ENCODE results near the gene RFPL4AL1. TPM values are rescaled to one million over a fixed set of nuclear protein-coding genes. Genes with fewer than 3 reads are reported as not detected.
"Not testable (repeated sequence)": the region's sequence is repeated elsewhere in the genome, so short reads cannot be mapped to it uniquely, and the experiment has no call there.

Gene RFPL4AL1
- polyA plus RNA-seq (2013, experiment 1 of 2): not detected
- polyA plus RNA-seq (2013, experiment 2 of 2): not detected

GRCh38 chr19:55768818-55769217 is at the start of gene RFPL4AL1:
RFPL4AL1 (plus strand) TSS chr19:55769118; CDS start chr19:55771805, 2,687 bp downstream.
- H3K56ac ChIP-seq (ENCODE audit: low read length); H3K4me1 ChIP-seq (ENCODE audit: control insufficient read depth, low read depth, low read length); H4K5ac ChIP-seq (ENCODE audit: low read length); H4K8ac ChIP-seq (ENCODE audit: low read depth, low read length); H2AK5ac ChIP-seq (ENCODE audit: low read length); H2BK5ac ChIP-seq (ENCODE audit: low read length); H3K79me2 ChIP-seq (ENCODE audit: control insufficient read depth, insufficient read depth, low read length); H3K36me3 ChIP-seq (ENCODE audit: control insufficient read depth, insufficient read depth, low read length); H3K4me3 ChIP-seq (ENCODE audit: low read length); H3K23ac ChIP-seq (ENCODE audit: low read length); H3K4ac ChIP-seq (ENCODE audit: low read depth, low read length); H3K9ac ChIP-seq (ENCODE audit: low read length); H3K79me1 ChIP-seq (ENCODE audit: low read length); H2BK15ac ChIP-seq (replicated peaks; ENCODE audit: low read depth); H3K27me3 ChIP-seq (ENCODE audit: insufficient read depth, low read length, poor library complexity); H3K27ac ChIP-seq (ENCODE audit: low read depth, low read length); H3K4me2 ChIP-seq (ENCODE audit: low read length); H2BK120ac ChIP-seq (ENCODE audit: low read depth, low read length); H3K18ac ChIP-seq (ENCODE audit: low read length); DNase-seq: not testable (repeated sequence)
- WGBS (ENCODE audit: extremely low coverage, insufficient coverage, low lambda C conversion rate): no CpG with 5 or more reads among the region's 6 CpGs

GRCh38 chr19:55720214-55720746 is 48.6 kb upstream of the RFPL4AL1 start:
- Histone ChIP-seq H2BK15ac (replicated peaks; ENCODE audit: low read depth) (no peak overlapping the region), H3K56ac (ENCODE audit: low read length) (no peak overlapping the region), H3K36me3 (ENCODE audit: control insufficient read depth, insufficient read depth, low read length) (no peaks in the 10 kb centered on the region), H3K27me3 (ENCODE audit: insufficient read depth, low read length, poor library complexity) (no peaks in the 10 kb centered on the region), H3K4ac (ENCODE audit: low read depth, low read length) (no peak overlapping the region), H2BK5ac (ENCODE audit: low read length) (no peak overlapping the region), H3K23ac (ENCODE audit: low read length) (no peak overlapping the region), H3K9ac (ENCODE audit: low read length) (no peak overlapping the region), H3K4me2 (ENCODE audit: low read length) (no peak overlapping the region), H2BK120ac (ENCODE audit: low read depth, low read length) (no peak overlapping the region), H2AK5ac (ENCODE audit: low read length) (no peak overlapping the region), H3K4me3 (ENCODE audit: low read length) (no peak overlapping the region), H4K5ac (ENCODE audit: low read length) (no peak overlapping the region), H3K18ac (ENCODE audit: low read length) (no peak overlapping the region), H3K27ac (ENCODE audit: low read depth, low read length) (no peak overlapping the region), H4K8ac (ENCODE audit: low read depth, low read length) (no peak overlapping the region), H3K4me1 (ENCODE audit: control insufficient read depth, low read depth, low read length) (no peaks in the 10 kb centered on the region), H3K79me2 (ENCODE audit: control insufficient read depth, insufficient read depth, low read length) (no peaks in the 10 kb centered on the region), H3K79me1 (ENCODE audit: low read length) (no peaks in the 10 kb centered on the region)
- WGBS (ENCODE audit: extremely low coverage, insufficient coverage, low lambda C conversion rate): no CpG with 5 or more reads among the region's 5 CpGs
- DNase-seq: no peak

DNA sequence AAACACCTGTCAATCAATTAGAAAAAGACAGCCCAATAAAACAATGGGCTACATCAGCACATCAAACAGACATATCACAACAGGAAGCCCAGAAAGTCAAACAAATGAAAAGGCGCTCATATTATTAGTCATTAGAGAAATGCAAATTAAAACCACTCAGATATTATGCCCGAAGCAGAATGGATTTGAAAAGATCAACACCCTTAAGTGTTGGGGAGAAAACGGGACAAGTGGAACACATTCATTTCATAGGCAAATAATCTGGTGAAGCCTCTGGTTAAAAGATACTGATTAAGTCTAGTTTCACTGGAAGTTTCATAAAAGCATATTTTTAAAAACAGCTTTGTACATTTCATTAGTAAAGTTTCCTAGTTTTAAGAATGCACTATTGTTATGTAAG is 48.1 kb upstream of the RFPL4AL1 start:
- Histone ChIP-seq H3K79me2 (ENCODE audit: control insufficient read depth, insufficient read depth, low read length) (no peaks in the 10 kb centered on the region), H3K27ac (ENCODE audit: low read depth, low read length) (no peak overlapping the region), H3K18ac (ENCODE audit: low read length) (no peak overlapping the region), H3K23ac (ENCODE audit: low read length) (no peak overlapping the region), H2BK5ac (ENCODE audit: low read length) (no peak overlapping the region), H3K9ac (ENCODE audit: low read length) (no peak overlapping the region), H2AK5ac (ENCODE audit: low read length) (no peak overlapping the region), H3K4me1 (ENCODE audit: control insufficient read depth, low read depth, low read length) (no peaks in the 10 kb centered on the region), H2BK120ac (ENCODE audit: low read depth, low read length) (no peak overlapping the region), H3K56ac (ENCODE audit: low read length) (no peak overlapping the region), H3K4ac (ENCODE audit: low read depth, low read length) (no peak overlapping the region), H3K79me1 (ENCODE audit: low read length) (no peaks in the 10 kb centered on the region), H3K36me3 (ENCODE audit: control insufficient read depth, insufficient read depth, low read length) (no peaks in the 10 kb centered on the region), H4K8ac (ENCODE audit: low read depth, low read length) (no peak overlapping the region), H4K5ac (ENCODE audit: low read length) (no peak overlapping the region), H3K4me2 (ENCODE audit: low read length) (no peak overlapping the region), H3K27me3 (ENCODE audit: insufficient read depth, low read length, poor library complexity) (no peaks in the 10 kb centered on the region), H2BK15ac (replicated peaks; ENCODE audit: low read depth) (no peak overlapping the region), H3K4me3 (ENCODE audit: low read length) (no peak overlapping the region)
- no peak for DNase-seq
- WGBS (ENCODE audit: extremely low coverage, insufficient coverage, low lambda C conversion rate): no CpG with 5 or more reads among the region's 3 CpGs

GRCh38 chr19:55723491-55723890 is 45.4 kb upstream of the RFPL4AL1 start:
- no peaks in the 10 kb centered on the region for H3K27me3 ChIP-seq (ENCODE audit: insufficient read depth, low read length, poor library complexity)
- H2BK15ac ChIP-seq (replicated peaks; ENCODE audit: low read depth): no peak overlapping the region
- WGBS (ENCODE audit: extremely low coverage, insufficient coverage, low lambda C conversion rate): no CpG with 5 or more reads among the region's 8 CpGs
- H3K4me2 ChIP-seq (ENCODE audit: low read length): no peak overlapping the region
- no peak overlapping the region for H2BK120ac ChIP-seq (ENCODE audit: low read depth, low read length)
- no peak overlapping the region for H3K4me3 ChIP-seq (ENCODE audit: low read length)
- H4K8ac ChIP-seq (ENCODE audit: low read depth, low read length): no peak overlapping the region
- H3K18ac ChIP-seq (ENCODE audit: low read length): no peak overlapping the region
- H3K36me3 ChIP-seq (ENCODE audit: control insufficient read depth, insufficient read depth, low read length): no peaks in the 10 kb centered on the region
- H3K4ac ChIP-seq (ENCODE audit: low read depth, low read length): no peak overlapping the region
- no peak overlapping the region for H3K23ac ChIP-seq (ENCODE audit: low read length)
- H2BK5ac ChIP-seq (ENCODE audit: low read length): no peak overlapping the region
- H3K9ac ChIP-seq (ENCODE audit: low read length): no peak overlapping the region
- no peaks in the 10 kb centered on the region for H3K79me2 ChIP-seq (ENCODE audit: control insufficient read depth, insufficient read depth, low read length)
- H3K4me1 ChIP-seq (ENCODE audit: control insufficient read depth, low read depth, low read length): no peaks in the 10 kb centered on the region
- H4K5ac ChIP-seq (ENCODE audit: low read length): no peak overlapping the region
- no peak for DNase-seq
- no peak overlapping the region for H2AK5ac ChIP-seq (ENCODE audit: low read length)
- no peak overlapping the region for H3K56ac ChIP-seq (ENCODE audit: low read length)
- H3K27ac ChIP-seq (ENCODE audit: low read depth, low read length): no peak overlapping the region
- no peaks in the 10 kb centered on the region for H3K79me1 ChIP-seq (ENCODE audit: low read length)

GRCh38 chr19:55730378-55730777 is 38.5 kb upstream of the RFPL4AL1 start:
- H3K36me3 ChIP-seq (ENCODE audit: control insufficient read depth, insufficient read depth, low read length); H3K4me3 ChIP-seq (ENCODE audit: low read length); H2BK5ac ChIP-seq (ENCODE audit: low read length); H3K27me3 ChIP-seq (ENCODE audit: insufficient read depth, low read length, poor library complexity); H2AK5ac ChIP-seq (ENCODE audit: low read length); H3K4me1 ChIP-seq (ENCODE audit: control insufficient read depth, low read depth, low read length); H3K18ac ChIP-seq (ENCODE audit: low read length); H3K23ac ChIP-seq (ENCODE audit: low read length); H2BK15ac ChIP-seq (replicated peaks; ENCODE audit: low read depth); H3K4me2 ChIP-seq (ENCODE audit: low read length); H3K4ac ChIP-seq (ENCODE audit: low read depth, low read length); H3K79me1 ChIP-seq (ENCODE audit: low read length); H3K56ac ChIP-seq (ENCODE audit: low read length); H3K27ac ChIP-seq (ENCODE audit: low read depth, low read length); DNase-seq; H4K8ac ChIP-seq (ENCODE audit: low read depth, low read length); H3K79me2 ChIP-seq (ENCODE audit: control insufficient read depth, insufficient read depth, low read length); H2BK120ac ChIP-seq (ENCODE audit: low read depth, low read length); H4K5ac ChIP-seq (ENCODE audit: low read length); H3K9ac ChIP-seq (ENCODE audit: low read length): not testable (repeated sequence)
- no CpG with 5 or more reads among the region's 2 CpGs for WGBS (ENCODE audit: extremely low coverage, insufficient coverage, low lambda C conversion rate)

GRCh38 chr19:55738302-55738701 is 30.6 kb upstream of the RFPL4AL1 start, which contains the start of gene NLRP9:
NLRP9 (minus strand) TSS chr19:55738402; CDS start chr19:55738374, 28 bp downstream.
- Histone ChIP-seq H2AK5ac (ENCODE audit: low read length) (no peak within 1 kb of the TSS), H3K27ac (ENCODE audit: low read depth, low read length) (no peak within 1 kb of the TSS), H2BK5ac (ENCODE audit: low read length) (no peak within 1 kb of the TSS), H3K36me3 (ENCODE audit: control insufficient read depth, insufficient read depth, low read length) (no peaks in the 10 kb centered on the region), H2BK15ac (replicated peaks; ENCODE audit: low read depth) (no peak within 1 kb of the TSS), H3K79me1 (ENCODE audit: low read length) (no peaks in the 10 kb centered on the region), H3K9ac (ENCODE audit: low read length) (no peak within 1 kb of the TSS), H3K4me1 (ENCODE audit: control insufficient read depth, low read depth, low read length) (no peaks in the 10 kb centered on the region), H3K27me3 (ENCODE audit: insufficient read depth, low read length, poor library complexity) (no peaks in the 10 kb centered on the region), H3K23ac (ENCODE audit: low read length) (no peak within 1 kb of the TSS), H3K79me2 (ENCODE audit: control insufficient read depth, insufficient read depth, low read length) (no peaks in the 10 kb centered on the region), H2BK120ac (ENCODE audit: low read depth, low read length) (no peak within 1 kb of the TSS), H4K5ac (ENCODE audit: low read length) (no peak within 1 kb of the TSS), H3K4ac (ENCODE audit: low read depth, low read length) (no peak within 1 kb of the TSS), H3K4me3 (ENCODE audit: low read length) (no peak within 1 kb of the TSS), H3K56ac (ENCODE audit: low read length) (no peak within 1 kb of the TSS), H3K18ac (ENCODE audit: low read length) (no peak within 1 kb of the TSS), H3K4me2 (ENCODE audit: low read length) (no peak within 1 kb of the TSS), H4K8ac (ENCODE audit: low read depth, low read length) (no peak within 1 kb of the TSS)
- no CpG with 5 or more reads among the region's 3 CpGs for WGBS (ENCODE audit: extremely low coverage, insufficient coverage, low lambda C conversion rate)
- no peak for DNase-seq

Measured in mesendoderm (in vitro differentiated cells).